Measurements from ENCODE around the gene ONECUT1.

The ONECUT1 gene

GRCh38 chr15:52802110-52802509, 12.0 kb upstream of the ONECUT1 start:
- Histone ChIP-seq H3K9ac (ENCODE audit: insufficient read length, low read depth) (no peak overlapping the region), H3K4me1 (ENCODE audit: insufficient read depth, insufficient read length) (no peaks in the 10 kb centered on the region), H3K9me3 (ENCODE audit: insufficient read depth, low read length) (no peaks in the 10 kb centered on the region; the same call in 1 of the 2 replicates), H3K4me3 (ENCODE audit: insufficient read length, low read depth) (no peak overlapping the region), H3K36me3 (ENCODE audit: insufficient read depth, insufficient read length, low read length) (peaks cover 4% of the 10 kb centered on the region), H3K27me3 (ENCODE audit: insufficient read depth, insufficient read length) (peaks cover 3% of the 10 kb centered on the region)
- no peak for DNase-seq (ENCODE audit: low read depth, low spot score)
- TF ChIP-seq SUZ12 (IDR thresholded peaks at IDR 0.05; ENCODE audit: extremely low read depth, insufficient read depth, insufficient read length) (no peak), YY1 (IDR thresholded peaks at IDR 0.05; ENCODE audit: insufficient read depth, insufficient read length) (no peak), ZNF274 (IDR thresholded peaks at IDR 0.05; ENCODE audit: low read depth, low read length) (no peak)

DNA sequence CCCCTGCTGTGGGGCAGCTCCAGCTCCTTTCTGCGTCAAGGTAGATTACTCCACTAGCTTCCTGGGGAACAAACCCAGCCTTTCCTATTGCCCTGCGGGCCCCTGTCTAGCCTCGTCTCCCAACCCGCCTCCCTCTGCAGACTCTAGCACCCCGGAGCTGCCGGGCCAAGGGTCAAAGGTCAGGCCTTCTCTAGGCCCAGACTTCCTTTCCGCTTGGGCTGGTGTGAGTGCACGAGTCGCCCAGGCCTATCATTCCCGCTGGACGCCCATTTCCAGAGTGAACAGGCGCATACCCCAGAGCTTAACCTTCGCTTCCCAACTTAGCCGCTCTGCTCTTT, 11.6 kb upstream of the ONECUT1 start:
- H3K9ac ChIP-seq (ENCODE audit: insufficient read length, low read depth) = no peak overlapping the region
- DNase-seq (ENCODE audit: low read depth, low spot score) = no peak
- no peaks in the 10 kb centered on the region for H3K27me3 ChIP-seq (ENCODE audit: insufficient read depth, insufficient read length)
- H3K4me3 ChIP-seq (ENCODE audit: insufficient read length, low read depth) = no peak overlapping the region
- H3K4me1 ChIP-seq (ENCODE audit: insufficient read depth, insufficient read length) = no peaks in the 10 kb centered on the region
- H3K36me3 ChIP-seq (ENCODE audit: insufficient read depth, insufficient read length, low read length) = peaks cover 4% of the 10 kb centered on the region
- no peaks in the 10 kb centered on the region; the same call in 1 of the 2 replicates for H3K9me3 ChIP-seq (ENCODE audit: insufficient read depth, low read length)
- TF ChIP-seq YY1 (IDR thresholded peaks at IDR 0.05; ENCODE audit: insufficient read depth, insufficient read length) (no peak), ZNF274 (IDR thresholded peaks at IDR 0.05; ENCODE audit: low read depth, low read length) (no peak), SUZ12 (IDR thresholded peaks at IDR 0.05; ENCODE audit: extremely low read depth, insufficient read depth, insufficient read length) (no peak)

GRCh38 chr15:52800828-52801747, 11.0 kb upstream of the ONECUT1 start:
- Histone ChIP-seq H3K4me3 (ENCODE audit: insufficient read length, low read depth) (no peak overlapping the region), H3K9ac (ENCODE audit: insufficient read length, low read depth) (no peak overlapping the region), H3K36me3 (ENCODE audit: insufficient read depth, insufficient read length, low read length) (peaks cover 4% of the 10 kb centered on the region), H3K27me3 (ENCODE audit: insufficient read depth, insufficient read length) (no peaks in the 10 kb centered on the region), H3K4me1 (ENCODE audit: insufficient read depth, insufficient read length) (no peaks in the 10 kb centered on the region), H3K9me3 (ENCODE audit: insufficient read depth, low read length) (no peaks in the 10 kb centered on the region; the same call in 1 of the 2 replicates)
- TF ChIP-seq YY1 (IDR thresholded peaks at IDR 0.05; ENCODE audit: insufficient read depth, insufficient read length) (no peak), SUZ12 (IDR thresholded peaks at IDR 0.05; ENCODE audit: extremely low read depth, insufficient read depth, insufficient read length) (no peak), ZNF274 (IDR thresholded peaks at IDR 0.05; ENCODE audit: low read depth, low read length) (no peak)
- no peak for DNase-seq (ENCODE audit: low read depth, low spot score)

DNA sequence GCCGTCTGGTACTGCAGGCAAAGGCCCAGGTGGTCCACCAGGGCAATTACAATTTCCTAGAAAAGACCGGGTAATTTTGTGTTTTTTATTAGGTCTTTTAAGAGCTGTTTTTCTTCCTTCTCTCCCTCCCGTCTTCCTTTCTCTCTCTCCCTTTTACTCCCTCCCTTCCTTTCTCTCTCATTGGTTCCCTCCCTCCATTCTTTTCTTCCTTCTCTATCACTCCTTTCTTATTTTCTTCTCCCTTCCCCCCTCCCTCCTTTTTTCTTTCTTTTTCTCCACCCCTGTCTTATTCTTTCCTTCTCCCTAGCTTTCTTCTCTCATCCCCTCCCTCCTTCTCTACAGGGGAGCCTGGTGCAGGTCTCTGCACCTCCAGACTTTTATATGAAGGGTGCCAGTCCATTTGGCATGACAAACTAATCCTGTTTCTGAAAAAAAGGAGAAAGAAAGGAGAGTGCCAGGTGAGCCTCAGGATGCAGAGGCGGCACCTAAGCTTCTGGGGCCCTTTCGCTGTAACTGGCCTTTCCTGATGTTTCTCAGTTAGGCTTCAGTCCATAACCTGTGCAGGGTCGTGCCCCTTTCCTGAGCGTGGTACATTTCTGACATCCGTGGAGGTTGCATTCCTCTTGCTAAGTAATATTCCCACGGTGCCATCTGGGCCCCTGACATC, 9.1 kb upstream of the ONECUT1 start:
- no peak overlapping the region for H3K4me3 ChIP-seq (ENCODE audit: insufficient read length, low read depth)
- no peaks in the 10 kb centered on the region; the same call in 1 of the 2 replicates for H3K9me3 ChIP-seq (ENCODE audit: insufficient read depth, low read length)
- no peaks in the 10 kb centered on the region for H3K4me1 ChIP-seq (ENCODE audit: insufficient read depth, insufficient read length)
- no peaks in the 10 kb centered on the region for H3K27me3 ChIP-seq (ENCODE audit: insufficient read depth, insufficient read length)
- peaks cover 12% of the 10 kb centered on the region for H3K36me3 ChIP-seq (ENCODE audit: insufficient read depth, insufficient read length, low read length)
- no peak for DNase-seq (ENCODE audit: low read depth, low spot score)
- no peak overlapping the region for H3K9ac ChIP-seq (ENCODE audit: insufficient read length, low read depth)
- TF ChIP-seq SUZ12 (IDR thresholded peaks at IDR 0.05; ENCODE audit: extremely low read depth, insufficient read depth, insufficient read length) (no peak), ZNF274 (IDR thresholded peaks at IDR 0.05; ENCODE audit: low read depth, low read length) (no peak), YY1 (IDR thresholded peaks at IDR 0.05; ENCODE audit: insufficient read depth, insufficient read length) (no peak)

- Histone ChIP-seq H3K36me3 (ENCODE audit: insufficient read depth, insufficient read length, low read length) (peaks cover 12% of the 10 kb centered on the region), H3K4me3 (ENCODE audit: insufficient read length, low read depth) (no peak overlapping the region), H3K4me1 (ENCODE audit: insufficient read depth, insufficient read length) (no peaks in the 10 kb centered on the region), H3K27me3 (ENCODE audit: insufficient read depth, insufficient read length) (no peaks in the 10 kb centered on the region), H3K9me3 (ENCODE audit: insufficient read depth, low read length) (no peaks in the 10 kb centered on the region; the same call in 1 of the 2 replicates), H3K9ac (ENCODE audit: insufficient read length, low read depth) (no peak overlapping the region)
- TF ChIP-seq SUZ12 (IDR thresholded peaks at IDR 0.05; ENCODE audit: extremely low read depth, insufficient read depth, insufficient read length) (no peak), ZNF274 (IDR thresholded peaks at IDR 0.05; ENCODE audit: low read depth, low read length) (no peak), YY1 (IDR thresholded peaks at IDR 0.05; ENCODE audit: insufficient read depth, insufficient read length) (no peak)
- DNase-seq (ENCODE audit: low read depth, low spot score) = no peak
These were observed 8.5 kb upstream of the ONECUT1 start for GRCh38 chr15:52798529-52799101.

- Histone ChIP-seq H3K9ac (ENCODE audit: insufficient read length, low read depth) (no peak overlapping the region), H3K36me3 (ENCODE audit: insufficient read depth, insufficient read length, low read length) (peaks cover 12% of the 10 kb centered on the region), H3K4me1 (ENCODE audit: insufficient read depth, insufficient read length) (no peaks in the 10 kb centered on the region), H3K9me3 (ENCODE audit: insufficient read depth, low read length) (no peaks in the 10 kb centered on the region; the same call in 1 of the 2 replicates), H3K4me3 (ENCODE audit: insufficient read length, low read depth) (no peak overlapping the region), H3K27me3 (ENCODE audit: insufficient read depth, insufficient read length) (no peaks in the 10 kb centered on the region)
- TF ChIP-seq YY1 (IDR thresholded peaks at IDR 0.05; ENCODE audit: insufficient read depth, insufficient read length) (no peak), SUZ12 (IDR thresholded peaks at IDR 0.05; ENCODE audit: extremely low read depth, insufficient read depth, insufficient read length) (no peak), ZNF274 (IDR thresholded peaks at IDR 0.05; ENCODE audit: low read depth, low read length) (no peak)
- DNase-seq (ENCODE audit: low read depth, low spot score) = no peak
These were observed 7.7 kb upstream of the ONECUT1 start for GRCh38 chr15:52797625-52798501.
